Cardiac muscle cell (in vitro differentiated cells and primary cell): ENCODE results near the gene CREB3. TPM values are rescaled to one million over a fixed set of nuclear protein-coding genes. Genes with fewer than 3 reads are reported as not detected.

Experiments
- DNase-seq, 2 donors: peaks; one replicate each; pipeline versions ENCODE4 v3.0.0 to v3.0.0-alpha.2; 2010 to 2017; ENCODE audit warnings: low read depth in 1 of 2, low spot score in 1 of 2
- H3K27ac ChIP-seq: fragments of 200-600 bp; sonication (generic); 2 replicates; pipeline ENCODE4 v1.5.1; 2016
- H3K27me3 ChIP-seq: fragments of 200-600 bp; sonication (generic); 2 replicates; pipeline ENCODE4 v1.6.0; 2016; ENCODE audit warnings: control low read depth
- H3K36me3 ChIP-seq: fragments of 200-600 bp; sonication (generic); 2 replicates; pipeline ENCODE4 v1.5.1; 2016; ENCODE audit warnings: control low read depth
- H3K4me1 ChIP-seq: fragments of 200-600 bp; sonication (generic); 2 replicates; pipeline ENCODE4 v1.8.1; 2017; ENCODE audit warnings: low read depth, mild to moderate bottlenecking, mixed run types
- H3K4me3 ChIP-seq: fragments of 200-600 bp; sonication (generic); 2 replicates; pipeline ENCODE4 v1.5.1; 2016; ENCODE audit warnings: mild to moderate bottlenecking
- H3K9me3 ChIP-seq: fragments of 200-600 bp; sonication (generic); 2 replicates; pipeline ENCODE4 v1.5.1; 2017; ENCODE audit warnings: low read depth, mild to moderate bottlenecking, control low read depth
- polyA plus RNA-seq: library from polyadenylated mRNA; unstranded; fragments of >200 nt; fragmentation: Nextera tagmentation; extraction: Ambion mirVana; gene quantifications from 2 replicates; pipeline ENCODE4 v1.2.1, GENCODE V29; 2016
- total RNA-seq: library from RNA; depleted of rRNA; stranded (reverse); fragments of >200 nt; gene quantifications from 2 replicates; pipeline ENCODE4 v1.2.3, GENCODE V29; 2016
- TF ChIP-seq, protein P1 (sequence below): IDR thresholded peaks from 2 replicates; pipeline ENCODE4 v1.5.1; 2012; ENCODE audit warnings: low read depth, mild to moderate bottlenecking, low read length

CREB3 gene
- total and polyA plus RNA-seq, 2 experiments from 2014 or later = 45.7 to 84.2 TPM

DNA sequence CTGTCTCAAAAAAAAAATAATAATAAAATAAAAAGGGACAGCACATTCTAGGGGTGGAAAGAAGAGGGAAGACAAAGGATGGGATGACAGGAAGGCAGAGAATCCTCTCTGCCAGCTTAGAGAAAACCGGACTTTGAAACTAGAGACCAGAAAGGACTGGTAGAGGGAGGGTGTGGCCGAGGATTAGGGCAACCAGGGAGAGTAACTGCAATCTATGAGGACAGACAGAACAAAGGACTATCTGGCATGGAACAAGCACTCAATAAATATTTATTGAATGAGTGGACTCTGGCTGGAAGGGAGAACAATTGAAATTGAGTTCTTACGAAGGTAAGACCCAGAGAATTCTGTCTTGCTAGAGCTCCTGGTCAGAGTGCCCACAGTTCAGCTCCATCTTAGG lies 14.1 kb downstream of the CREB3 start:
- no peaks in the 10 kb centered on the region for H3K9me3 ChIP-seq

DNA sequence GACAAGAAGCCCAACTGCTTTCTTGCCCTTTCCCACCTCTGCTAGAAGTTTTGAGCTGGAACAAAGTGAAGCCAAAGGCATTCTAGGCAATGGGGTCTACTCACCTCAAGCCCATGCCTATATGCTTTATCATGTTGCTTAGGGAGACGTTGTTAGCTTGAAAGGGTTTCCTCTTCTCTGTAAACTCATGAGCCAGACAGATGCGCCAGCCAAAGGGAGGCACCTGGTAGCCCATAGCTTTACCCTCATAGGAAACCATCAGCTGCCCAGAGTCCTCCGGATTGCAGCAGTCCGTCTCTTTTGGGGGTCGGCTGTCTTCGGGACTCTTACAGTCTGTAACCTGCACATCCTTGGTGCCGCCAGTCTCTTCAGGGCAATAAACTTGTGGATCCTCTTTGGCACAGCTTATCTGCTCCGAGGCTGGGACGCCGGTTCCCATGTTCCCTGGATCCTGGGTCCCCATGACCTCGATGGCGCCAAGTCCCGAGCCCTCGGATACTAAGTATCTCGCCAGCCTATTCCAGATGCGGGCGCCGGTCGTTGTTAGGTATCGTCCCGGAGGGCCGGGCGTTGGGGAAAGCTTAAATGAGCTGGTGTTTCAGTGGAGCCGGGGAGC lies 15.9 kb downstream of the CREB3 start:
- H3K27ac ChIP-seq = peak overlapping the region; percentile 97
- peak overlapping the region; percentile 75 for H3K4me3 ChIP-seq
- no peaks in the 10 kb centered on the region for H3K27me3 ChIP-seq
- H3K4me1 ChIP-seq = peaks cover 16% of the 10 kb centered on the region
- DNase-seq = no peak
- peaks cover 26% of the 10 kb centered on the region for H3K36me3 ChIP-seq
- H3K9me3 ChIP-seq = no peaks in the 10 kb centered on the region
- TF ChIP-seq, protein P1, sequence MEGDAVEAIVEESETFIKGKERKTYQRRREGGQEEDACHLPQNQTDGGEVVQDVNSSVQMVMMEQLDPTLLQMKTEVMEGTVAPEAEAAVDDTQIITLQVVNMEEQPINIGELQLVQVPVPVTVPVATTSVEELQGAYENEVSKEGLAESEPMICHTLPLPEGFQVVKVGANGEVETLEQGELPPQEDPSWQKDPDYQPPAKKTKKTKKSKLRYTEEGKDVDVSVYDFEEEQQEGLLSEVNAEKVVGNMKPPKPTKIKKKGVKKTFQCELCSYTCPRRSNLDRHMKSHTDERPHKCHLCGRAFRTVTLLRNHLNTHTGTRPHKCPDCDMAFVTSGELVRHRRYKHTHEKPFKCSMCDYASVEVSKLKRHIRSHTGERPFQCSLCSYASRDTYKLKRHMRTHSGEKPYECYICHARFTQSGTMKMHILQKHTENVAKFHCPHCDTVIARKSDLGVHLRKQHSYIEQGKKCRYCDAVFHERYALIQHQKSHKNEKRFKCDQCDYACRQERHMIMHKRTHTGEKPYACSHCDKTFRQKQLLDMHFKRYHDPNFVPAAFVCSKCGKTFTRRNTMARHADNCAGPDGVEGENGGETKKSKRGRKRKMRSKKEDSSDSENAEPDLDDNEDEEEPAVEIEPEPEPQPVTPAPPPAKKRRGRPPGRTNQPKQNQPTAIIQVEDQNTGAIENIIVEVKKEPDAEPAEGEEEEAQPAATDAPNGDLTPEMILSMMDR = no peak

More for the DNA sequence above, 14.1 kb downstream of the CREB3 start:
- Histone ChIP-seq H3K27ac (no peak overlapping the region), H3K4me1 (peaks cover 16% of the 10 kb centered on the region), H3K27me3 (no peaks in the 10 kb centered on the region), H3K36me3 (peaks cover 31% of the 10 kb centered on the region), H3K4me3 (peak overlapping the region; percentile 75)
- TF ChIP-seq, protein P1 = no peak
- DNase-seq = no peak

DNA sequence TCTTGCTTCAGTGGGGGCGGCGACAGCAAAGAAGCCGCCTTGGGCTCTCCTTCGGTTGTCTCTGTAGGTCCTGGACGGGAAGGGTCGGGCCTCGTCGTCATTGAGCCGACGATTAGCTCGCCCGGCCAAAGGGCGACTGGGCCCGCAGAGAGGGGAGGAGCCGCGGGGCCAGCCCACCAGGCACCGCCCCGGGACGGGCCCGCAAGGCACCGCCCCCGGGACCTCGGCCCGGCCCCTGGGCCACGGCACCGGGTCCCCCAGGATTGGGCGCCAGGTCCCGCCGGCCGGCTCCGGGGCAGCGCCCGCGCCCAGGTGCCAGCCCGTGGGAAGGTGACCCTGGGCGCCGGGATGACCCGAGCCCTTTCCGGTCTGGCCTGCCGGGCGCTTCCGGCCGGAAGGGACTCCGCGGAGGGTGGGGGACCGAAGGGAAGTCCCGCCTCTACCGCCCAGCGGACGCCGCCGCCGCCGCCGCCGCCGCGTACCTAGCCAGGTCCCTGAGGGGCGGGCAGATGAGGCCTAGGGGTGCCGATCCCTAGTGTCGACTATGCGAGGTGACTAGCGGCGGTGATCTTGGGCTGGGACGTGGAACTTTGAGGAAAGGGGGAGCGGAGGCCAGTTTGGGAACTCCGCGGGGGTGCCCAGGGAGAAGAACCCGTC lies 16.5 kb downstream of the CREB3 start, which contains the start of the genes GBA2 and RGP1:
Gene GBA2 (minus strand): TSS at position 371 of the 657 bp plus-strand sequence. CDS start 524 bp downstream, outside the sequence.
Gene RGP1 (plus strand): TSS at position 430 of the 657 bp plus-strand sequence. CDS start 469 bp downstream, outside the sequence.
- H3K4me1 ChIP-seq = peaks cover 16% of the 10 kb centered on the region
- TF ChIP-seq, protein P1 = no peak
- peak; percentile 73 to 91 for DNase-seq
- no peaks in the 10 kb centered on the region for H3K27me3 ChIP-seq
- peaks cover 23% of the 10 kb centered on the region for H3K36me3 ChIP-seq
- H3K4me3 ChIP-seq = peak within 1 kb of the TSS; percentile 75
- peak within 1 kb of the TSS; percentile 97 for H3K27ac ChIP-seq
- H3K9me3 ChIP-seq = no peaks in the 10 kb centered on the region

DNA sequence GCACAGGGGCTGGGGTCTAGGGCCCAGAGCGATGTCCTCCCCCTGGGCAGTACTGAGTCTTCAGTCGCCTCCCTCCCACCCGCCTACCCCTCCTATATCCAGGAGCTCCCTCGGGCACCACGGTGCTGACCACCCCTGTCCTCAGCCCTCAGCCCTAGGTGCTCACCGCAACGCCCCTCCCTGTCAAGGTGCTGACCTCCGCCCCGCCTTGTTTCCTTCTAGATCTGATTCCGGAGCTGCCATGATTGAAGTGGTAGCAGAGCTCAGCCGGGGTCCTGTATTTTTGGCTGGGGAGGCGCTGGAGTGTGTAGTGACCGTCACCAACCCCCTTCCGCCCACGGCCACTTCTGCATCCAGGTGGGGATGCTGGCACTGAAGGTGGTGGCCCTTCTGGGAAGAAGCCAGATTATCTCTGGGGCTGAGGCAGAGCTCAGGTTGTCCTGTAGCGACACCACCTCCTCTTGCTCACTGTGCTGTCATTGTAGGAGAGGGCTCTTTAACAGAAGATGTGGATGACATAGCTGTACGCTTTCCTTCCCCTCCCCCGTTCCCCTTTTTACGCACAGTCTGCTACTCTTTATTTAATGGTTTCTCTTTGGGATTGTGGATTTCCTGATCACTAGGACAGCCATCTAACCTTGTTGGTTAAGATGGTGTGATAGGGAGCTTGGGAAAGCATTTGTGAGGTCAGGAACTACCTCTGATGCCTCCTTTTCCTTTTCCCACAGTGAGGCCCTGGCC lies 17.2 kb downstream of the CREB3 start:
- Histone ChIP-seq H3K36me3 (peaks cover 18% of the 10 kb centered on the region), H3K27me3 (no peaks in the 10 kb centered on the region), H3K4me1 (peaks cover 16% of the 10 kb centered on the region), H3K27ac (peak overlapping the region; percentile 97), H3K9me3 (no peaks in the 10 kb centered on the region), H3K4me3 (peak overlapping the region; percentile 75)
- DNase-seq = peak in 1 of 2 donors; percentile 45
- TF ChIP-seq, protein P1 = no peak

DNA sequence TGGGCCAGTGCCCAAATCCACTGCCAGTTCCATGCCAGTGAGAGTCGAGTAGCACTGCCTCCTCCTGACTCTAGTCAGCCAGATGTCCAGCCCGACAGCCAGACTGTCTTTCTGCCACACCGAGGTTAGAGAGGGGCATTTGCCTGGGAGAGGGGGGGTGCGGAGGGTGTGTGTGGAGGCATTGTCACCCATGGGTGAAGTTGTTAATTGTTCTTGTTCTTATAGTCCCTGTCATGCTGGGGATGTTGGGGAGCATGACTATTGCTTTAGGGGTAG lies 17.7 kb downstream of the CREB3 start:
- peak overlapping the region; percentile 75 for H3K4me3 ChIP-seq
- H3K27ac ChIP-seq = peak overlapping the region; percentile 97
- TF ChIP-seq, protein P1 = no peak
- peaks cover 18% of the 10 kb centered on the region for H3K36me3 ChIP-seq
- H3K27me3 ChIP-seq = no peaks in the 10 kb centered on the region
- no peaks in the 10 kb centered on the region for H3K9me3 ChIP-seq
- peaks cover 16% of the 10 kb centered on the region for H3K4me1 ChIP-seq
- no peak for DNase-seq
